ENCODE data around the gene SLC9A3.

GRCh38 chr5:497871-498509 is 26.3 kb downstream of the SLC9A3 start:
- TF ChIP-seq CTCF (conservative IDR thresholded peaks at IDR 0.05 in 1 of 2, IDR thresholded peaks at IDR 0.05 in 1 of 2; ENCODE audit: extremely low read depth in 1 of 2, insufficient read depth in 1 of 2, low read depth in 1 of 2, low read length in 2 of 2), result no peak
- TF ChIP-seq EZH2 (IDR thresholded peaks at IDR 0.05; ENCODE audit: borderline replicate concordance, low read length), result no peak

All from mammary epithelial cell (primary cell).